Measurements from ENCODE around the gene IL12RB2. TPM values are rescaled to one million over a fixed set of nuclear protein-coding genes. Genes with fewer than 3 reads are reported as not detected.
"Not testable (repeated sequence)": the region's sequence is repeated elsewhere in the genome, so short reads cannot be mapped to it uniquely, and the experiment has no call there.

Gene IL12RB2
- total RNA-seq, 1 donor = not detected

DNA sequence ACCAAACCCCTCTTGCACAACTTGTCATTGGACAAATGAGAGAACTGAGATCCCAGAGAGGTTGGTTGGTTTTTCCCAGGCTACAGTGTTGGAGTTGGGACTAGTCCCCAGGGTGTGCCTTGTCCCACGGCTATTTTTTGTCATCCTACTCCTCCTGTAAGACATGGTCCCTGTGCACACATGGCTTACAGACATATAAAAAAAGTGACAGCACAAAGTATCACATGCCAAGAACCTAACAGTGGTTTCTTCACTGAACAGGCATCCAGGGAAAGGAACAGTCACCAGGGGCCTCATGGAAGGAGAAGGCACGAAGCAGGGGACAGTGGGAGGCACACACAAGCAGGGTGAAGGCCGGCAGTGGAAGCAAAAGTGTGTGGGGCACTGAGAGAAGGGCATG lies 86.1 kb downstream of the IL12RB2 start:
- DNase-seq (ENCODE audit: insufficient read length, low spot score, missing footprints) = no peak
- H2AFZ ChIP-seq (ENCODE audit: low read length) = no peak overlapping the region
- H3K79me2 ChIP-seq (ENCODE audit: insufficient read depth, low read length) = no peaks in the 10 kb centered on the region

DNA sequence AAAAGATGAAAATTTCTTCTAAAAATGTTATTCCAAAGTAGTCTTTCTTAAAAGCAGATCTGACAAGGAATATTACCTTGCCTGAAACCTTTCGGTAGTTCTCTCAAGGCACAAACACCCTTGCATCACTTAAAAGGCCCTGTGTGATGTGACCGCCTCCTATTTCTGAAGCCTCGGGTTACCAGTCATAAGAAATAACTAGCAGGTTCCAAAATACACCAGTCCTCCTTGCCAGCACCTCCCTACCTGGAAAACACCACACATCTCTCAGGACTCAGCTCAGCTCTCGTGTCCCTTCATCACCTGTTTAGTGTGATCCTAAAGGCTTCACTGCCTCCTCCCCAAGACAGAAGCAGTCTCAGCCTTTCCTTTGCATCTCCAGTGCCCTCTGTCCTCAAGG lies 86.9 kb downstream of the IL12RB2 start:
- Histone ChIP-seq H3K27ac (ENCODE audit: low read depth, low read length) (no peak overlapping the region), H3K27me3 (ENCODE audit: insufficient read depth, low read length) (no peaks in the 10 kb centered on the region), H3K4me3 (ENCODE audit: insufficient read depth, low read length) (no peak overlapping the region), H3K4me1 (ENCODE audit: insufficient read depth, low read length) (peaks cover 16% of the 10 kb centered on the region), H3K9me3 (ENCODE audit: low read depth, low read length) (no peaks in the 10 kb centered on the region), H2AFZ (ENCODE audit: low read length) (no peak overlapping the region), H4K20me1 (ENCODE audit: insufficient read depth, low read length) (no peaks in the 10 kb centered on the region), H3K36me3 (ENCODE audit: insufficient read depth, low read length) (peaks cover 11% of the 10 kb centered on the region), H3K4me2 (ENCODE audit: insufficient read depth, low read length) (no peak overlapping the region), H3K79me2 (ENCODE audit: insufficient read depth, low read length) (no peaks in the 10 kb centered on the region)
- TF ChIP-seq CTCF (IDR thresholded peaks at IDR 0.05; ENCODE audit: extremely low read depth, low read depth, low read length) = no peak
- no peak for DNase-seq (ENCODE audit: insufficient read length, low spot score, missing footprints)

More for the DNA sequence above, 86.1 kb downstream of the IL12RB2 start:
- H3K27ac ChIP-seq (ENCODE audit: low read depth, low read length) = no peak overlapping the region
- H4K20me1 ChIP-seq (ENCODE audit: insufficient read depth, low read length) = no peaks in the 10 kb centered on the region
- H3K4me1 ChIP-seq (ENCODE audit: insufficient read depth, low read length) = peaks cover 17% of the 10 kb centered on the region
- H3K27me3 ChIP-seq (ENCODE audit: insufficient read depth, low read length) = no peaks in the 10 kb centered on the region
- H3K4me3 ChIP-seq (ENCODE audit: insufficient read depth, low read length) = no peak overlapping the region
- no peak for TF ChIP-seq CTCF (IDR thresholded peaks at IDR 0.05; ENCODE audit: extremely low read depth, low read depth, low read length)
- H3K4me2 ChIP-seq (ENCODE audit: insufficient read depth, low read length) = no peak overlapping the region
- no peaks in the 10 kb centered on the region for H3K9me3 ChIP-seq (ENCODE audit: low read depth, low read length)
- peaks cover 11% of the 10 kb centered on the region for H3K36me3 ChIP-seq (ENCODE audit: insufficient read depth, low read length)

GRCh38 chr1:67399199-67399993 lies 91.7 kb downstream of the IL12RB2 start:
- Histone ChIP-seq H2AFZ (ENCODE audit: low read length) (no peak overlapping the region), H3K4me3 (ENCODE audit: insufficient read depth, low read length) (no peak overlapping the region), H3K4me2 (ENCODE audit: insufficient read depth, low read length) (no peak overlapping the region), H3K79me2 (ENCODE audit: insufficient read depth, low read length) (no peaks in the 10 kb centered on the region), H3K4me1 (ENCODE audit: insufficient read depth, low read length) (peaks cover 5% of the 10 kb centered on the region), H4K20me1 (ENCODE audit: insufficient read depth, low read length) (no peaks in the 10 kb centered on the region), H3K27me3 (ENCODE audit: insufficient read depth, low read length) (no peaks in the 10 kb centered on the region), H3K27ac (ENCODE audit: low read depth, low read length) (no peak overlapping the region), H3K9me3 (ENCODE audit: low read depth, low read length) (no peaks in the 10 kb centered on the region), H3K36me3 (ENCODE audit: insufficient read depth, low read length) (peaks cover 11% of the 10 kb centered on the region)
- TF ChIP-seq CTCF (IDR thresholded peaks at IDR 0.05; ENCODE audit: extremely low read depth, low read depth, low read length) = no peak
- no peak for DNase-seq (ENCODE audit: insufficient read length, low spot score, missing footprints)

DNA sequence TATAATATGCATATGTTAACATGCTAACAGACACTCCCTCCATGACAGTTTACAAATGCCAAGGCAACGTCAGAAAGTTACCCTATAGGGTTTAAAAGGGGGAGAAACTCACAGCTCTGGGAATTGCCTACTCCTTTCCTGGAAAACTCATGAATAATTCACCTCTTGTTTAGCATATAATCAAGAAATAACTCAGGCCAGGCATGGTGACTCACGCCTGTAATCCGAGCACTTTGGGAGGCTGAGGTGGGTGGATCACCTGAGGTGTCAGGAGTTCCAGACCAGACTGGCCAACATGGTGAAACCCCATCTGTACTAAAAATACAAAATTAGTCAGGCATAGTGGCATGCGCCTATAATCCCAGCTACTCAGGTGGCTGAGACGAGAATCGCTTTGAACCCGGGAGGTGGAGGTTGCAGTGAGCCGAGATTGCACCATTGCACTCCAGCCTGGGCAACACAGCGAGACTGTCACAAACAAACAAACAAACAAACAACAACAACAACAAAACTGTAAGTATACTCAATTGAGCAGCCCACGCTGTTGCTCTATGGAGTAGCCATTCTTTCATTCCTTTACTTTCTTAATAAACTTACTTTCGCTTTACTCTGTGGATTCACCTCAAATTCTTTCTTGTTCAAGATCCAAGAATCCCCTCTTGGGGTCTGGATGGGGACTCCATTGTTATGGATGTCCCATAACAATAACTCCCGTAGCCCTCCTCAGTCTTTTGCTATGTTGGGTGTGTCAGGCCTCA lies 92.5 kb downstream of the IL12RB2 start:
- H2AFZ ChIP-seq (ENCODE audit: low read length); H3K4me1 ChIP-seq (ENCODE audit: insufficient read depth, low read length); H3K4me3 ChIP-seq (ENCODE audit: insufficient read depth, low read length); H4K20me1 ChIP-seq (ENCODE audit: insufficient read depth, low read length); H3K79me2 ChIP-seq (ENCODE audit: insufficient read depth, low read length); H3K4me2 ChIP-seq (ENCODE audit: insufficient read depth, low read length); H3K27me3 ChIP-seq (ENCODE audit: insufficient read depth, low read length); H3K9me3 ChIP-seq (ENCODE audit: low read depth, low read length); H3K36me3 ChIP-seq (ENCODE audit: insufficient read depth, low read length); DNase-seq (ENCODE audit: insufficient read length, low spot score, missing footprints): not testable (repeated sequence)
- H3K27ac ChIP-seq (ENCODE audit: low read depth, low read length) = peak overlapping the region; percentile 6

Measured in osteoblast (primary cell).